GM21737 (cell line): ENCODE results near the gene GRPR.

Experiments
- ATAC-seq: cut with Tn5 transposase; IDR thresholded peaks from one replicate; pipeline ENCODE4 v1.9.1; 2021; ENCODE audit warnings: mild to moderate bottlenecking, moderate library complexity; ENCODE audit not compliant: unreplicated experiment

GRPR gene

GRCh38 chrX:16123222-16123786 is at the start of gene GRPR:
Gene GRPR, plus strand, starts transcription at chrX:16123565. Its CDS starts 389 bp downstream, at chrX:16123954.
- peak; percentile 57 for ATAC-seq

GRCh38 chrX:16075087-16075486 is 48.3 kb upstream of the GRPR start:
- no peak for ATAC-seq

GRCh38 chrX:16076834-16077233 is 46.5 kb upstream of the GRPR start:
- no peak for ATAC-seq

GRCh38 chrX:16077811-16078210 is 45.6 kb upstream of the GRPR start:
- ATAC-seq = no peak

- no peak for ATAC-seq
Observed at GRCh38 chrX:16081357-16081756, 42.0 kb upstream of the GRPR start.

- no peak for ATAC-seq
Observed at GRCh38 chrX:16082470-16083085, 40.8 kb upstream of the GRPR start.

- no peak for ATAC-seq
Observed at GRCh38 chrX:16087076-16087475, 36.3 kb upstream of the GRPR start.

GRCh38 chrX:16089086-16089485 is 34.3 kb upstream of the GRPR start:
- ATAC-seq = no peak

GRCh38 chrX:16096141-16096540 is 27.2 kb upstream of the GRPR start:
- ATAC-seq = no peak

- no peak for ATAC-seq
Observed at GRCh38 chrX:16100673-16101072, 22.7 kb upstream of the GRPR start.

- no peak for ATAC-seq
Observed at GRCh38 chrX:16101581-16101980, 21.8 kb upstream of the GRPR start.

GRCh38 chrX:16103625-16104024 is 19.7 kb upstream of the GRPR start:
- ATAC-seq = no peak

GRCh38 chrX:16112428-16112827 is 10.9 kb upstream of the GRPR start:
- ATAC-seq = no peak

- ATAC-seq = no peak
Observed at GRCh38 chrX:16113978-16114565, 9.3 kb upstream of the GRPR start.

- ATAC-seq = no peak
Observed at GRCh38 chrX:16114611-16115010, 8.8 kb upstream of the GRPR start.

GRCh38 chrX:16119353-16120220 is 3.8 kb upstream of the GRPR start:
- peak; percentile 84 for ATAC-seq

GRCh38 chrX:16120431-16120830 is 2.9 kb upstream of the GRPR start:
- peak; percentile 2 for ATAC-seq

GRCh38 chrX:16124201-16124600 is 836 bp downstream of the GRPR start:
- ATAC-seq = no peak

GRCh38 chrX:16125520-16126149 is 2.3 kb downstream of the GRPR start:
- no peak for ATAC-seq

GRCh38 chrX:16130707-16131106 is 7.3 kb downstream of the GRPR start:
- ATAC-seq = no peak

- ATAC-seq = no peak
Observed at GRCh38 chrX:16134936-16135335, 11.6 kb downstream of the GRPR start.
